Activated CD8-positive, alpha-beta T cell treated with anti-CD3 and anti-CD28 coated beads for 36 hours (primary cell): Measurements from ENCODE around the gene IP6K2. TPM values are rescaled to one million over a fixed set of nuclear protein-coding genes. Genes with fewer than 3 reads are reported as not detected.

Experiments
- ATAC-seq: fragments of 200-7000 bp; cut with Tn5 transposase; one replicate; pipeline ENCODE4 v1.10.0; 2021; ENCODE audit warnings: mild to moderate bottlenecking, moderate library complexity
- CTCF ChIA-PET: fragments of 350-600 bp; sonication (Branson Sonifier 250); formaldehyde crosslinking; loops from one replicate; lab custom pipeline; 2021; ENCODE audit warnings: antibody characterized with exemption; lab: Charles Lee
- POLR2A ChIA-PET: fragments of 350-600 bp; sonication (Branson Sonifier 250); formaldehyde crosslinking; loops from one replicate; lab custom pipeline; 2021; ENCODE audit warnings: antibody characterized with exemption; lab: Charles Lee
- DNase-seq: peaks from one replicate; pipeline ENCODE4 v3.0.0-alpha.2; 2020
- H3K27ac Mint-ChIP-seq: one replicate; pipeline ENCODE4 v1.8.0; 2021; ENCODE audit warnings: mild to moderate bottlenecking, mixed read lengths
- H3K27me3 Mint-ChIP-seq: one replicate; pipeline ENCODE4 v1.8.0; 2021; ENCODE audit warnings: mixed read lengths
- H3K36me3 Mint-ChIP-seq: one replicate; pipeline ENCODE4 v1.8.0; 2021; ENCODE audit warnings: low read depth, mixed read lengths
- H3K4me1 Mint-ChIP-seq: one replicate; pipeline ENCODE4 v1.8.0; 2021; ENCODE audit warnings: low read depth, mixed read lengths
- H3K4me3 Mint-ChIP-seq: one replicate; pipeline ENCODE4 v1.8.0; 2021; ENCODE audit warnings: mild to moderate bottlenecking, moderate library complexity, mixed read lengths
- H3K9me3 Mint-ChIP-seq: one replicate; pipeline ENCODE4 v1.8.0; 2021; ENCODE audit warnings: mixed read lengths
- intact Hi-C: fragments of 100-400 bp; cut with micrococcal nuclease; formaldehyde crosslinking; loops from one replicate; pipeline ENCODE4 v1.10.0; 2022
- total RNA-seq, 2 experiments: library from RNA; stranded (reverse); gene quantifications; one replicate each; pipeline ENCODE4 v1.2.3, GENCODE V29; 2021
- TF ChIP-seq, protein P1 (sequence below): fragments of 200-600 bp; IDR thresholded peaks from one replicate; pipeline ENCODE4 v1.8.0; 2022; ENCODE audit warnings: antibody characterized with exemption, mild to moderate bottlenecking

The IP6K2 gene
- total RNA-seq, 2 experiments from 2014 or later = 47.7 to 48.0 TPM

DNA sequence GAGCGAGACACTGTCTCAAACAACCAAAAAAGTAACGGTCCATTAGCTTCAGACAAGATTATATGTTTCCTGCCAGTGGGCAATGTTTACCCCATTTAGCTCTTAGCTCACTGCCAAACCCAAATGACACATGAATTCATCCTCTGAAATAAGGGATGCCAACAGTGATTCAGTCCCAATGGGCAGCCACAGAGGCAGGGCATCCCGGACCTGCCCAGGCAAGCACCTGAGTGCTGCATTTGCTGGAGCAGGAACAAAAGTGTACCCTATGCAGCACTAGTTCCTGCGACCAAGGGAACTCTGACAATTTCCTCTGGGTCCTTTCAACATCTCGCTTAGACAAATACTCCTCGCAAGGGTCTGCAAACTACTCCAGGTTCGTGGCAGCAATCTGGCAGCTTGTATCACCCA is 8.0 kb downstream of the IP6K2 start:
- intact Hi-C loops = no loop called here
- peaks cover 34% of the 10 kb centered on the region for H3K36me3 Mint-ChIP-seq
- H3K27me3 Mint-ChIP-seq = no peaks in the 10 kb centered on the region
- no peaks in the 10 kb centered on the region for H3K9me3 Mint-ChIP-seq
- ATAC-seq = no peak
- POLR2A ChIA-PET = interaction anchor here (1.4 to 3.7 kb wide), 2 partner anchors 8 to 33 kb away, joined by 6 to 19 read pairs; partner anchors contain the start of gene IP6K2
- CTCF ChIA-PET = interaction anchor here (1.0 to 5.2 kb wide), 4 partner anchors 13 to 28 kb away, joined by 3 to 20 read pairs (median 4); partner anchors contain the start of gene NCKIPSD
- H3K4me3 Mint-ChIP-seq = no peak overlapping the region
- no peak for DNase-seq
- H3K4me1 Mint-ChIP-seq = peaks cover 57% of the 10 kb centered on the region
- H3K27ac Mint-ChIP-seq = peak overlapping the region; percentile 79
- TF ChIP-seq, protein P1, sequence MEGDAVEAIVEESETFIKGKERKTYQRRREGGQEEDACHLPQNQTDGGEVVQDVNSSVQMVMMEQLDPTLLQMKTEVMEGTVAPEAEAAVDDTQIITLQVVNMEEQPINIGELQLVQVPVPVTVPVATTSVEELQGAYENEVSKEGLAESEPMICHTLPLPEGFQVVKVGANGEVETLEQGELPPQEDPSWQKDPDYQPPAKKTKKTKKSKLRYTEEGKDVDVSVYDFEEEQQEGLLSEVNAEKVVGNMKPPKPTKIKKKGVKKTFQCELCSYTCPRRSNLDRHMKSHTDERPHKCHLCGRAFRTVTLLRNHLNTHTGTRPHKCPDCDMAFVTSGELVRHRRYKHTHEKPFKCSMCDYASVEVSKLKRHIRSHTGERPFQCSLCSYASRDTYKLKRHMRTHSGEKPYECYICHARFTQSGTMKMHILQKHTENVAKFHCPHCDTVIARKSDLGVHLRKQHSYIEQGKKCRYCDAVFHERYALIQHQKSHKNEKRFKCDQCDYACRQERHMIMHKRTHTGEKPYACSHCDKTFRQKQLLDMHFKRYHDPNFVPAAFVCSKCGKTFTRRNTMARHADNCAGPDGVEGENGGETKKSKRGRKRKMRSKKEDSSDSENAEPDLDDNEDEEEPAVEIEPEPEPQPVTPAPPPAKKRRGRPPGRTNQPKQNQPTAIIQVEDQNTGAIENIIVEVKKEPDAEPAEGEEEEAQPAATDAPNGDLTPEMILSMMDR = no peak

DNA sequence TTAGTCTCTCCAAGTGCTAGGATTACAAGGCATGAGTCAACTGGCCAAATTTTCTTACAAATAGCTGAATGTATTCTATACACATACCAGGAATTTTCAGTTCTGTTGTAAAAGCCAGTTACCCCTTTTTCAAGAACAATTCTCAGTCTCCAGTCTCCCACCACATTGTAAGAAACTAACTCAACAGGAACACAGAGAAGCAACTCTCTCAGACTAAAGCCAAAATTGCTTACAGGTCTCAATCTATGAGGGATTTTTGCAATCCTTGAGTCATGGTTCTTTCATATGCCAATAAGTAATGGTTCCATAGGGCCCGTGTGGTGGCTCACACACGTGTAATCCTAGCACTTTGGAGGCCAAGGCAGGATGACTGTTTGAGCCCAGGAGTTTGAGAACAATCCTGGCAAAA is 8.5 kb downstream of the IP6K2 start:
- ChIA-PET CTCF (interaction anchor here (0.9 to 5.2 kb wide), 5 partner anchors 9 to 31 kb away, joined by 3 to 20 read pairs (median 3); partner anchors contain the start of gene NCKIPSD), POLR2A (interaction anchor here (1.3 to 3.7 kb wide), 2 partner anchors 9 to 10 kb away, joined by 5 to 19 read pairs; partner anchors contain the start of gene IP6K2)
- H3K27ac Mint-ChIP-seq = peak overlapping the region; percentile 79
- H3K9me3 Mint-ChIP-seq = no peaks in the 10 kb centered on the region
- no peak overlapping the region for H3K4me3 Mint-ChIP-seq
- intact Hi-C loops = no loop called here
- TF ChIP-seq, protein P1 = no peak
- H3K36me3 Mint-ChIP-seq = peaks cover 34% of the 10 kb centered on the region
- DNase-seq (no peak), ATAC-seq (peak; percentile 41)
- H3K27me3 Mint-ChIP-seq = no peaks in the 10 kb centered on the region
- peaks cover 59% of the 10 kb centered on the region for H3K4me1 Mint-ChIP-seq

DNA sequence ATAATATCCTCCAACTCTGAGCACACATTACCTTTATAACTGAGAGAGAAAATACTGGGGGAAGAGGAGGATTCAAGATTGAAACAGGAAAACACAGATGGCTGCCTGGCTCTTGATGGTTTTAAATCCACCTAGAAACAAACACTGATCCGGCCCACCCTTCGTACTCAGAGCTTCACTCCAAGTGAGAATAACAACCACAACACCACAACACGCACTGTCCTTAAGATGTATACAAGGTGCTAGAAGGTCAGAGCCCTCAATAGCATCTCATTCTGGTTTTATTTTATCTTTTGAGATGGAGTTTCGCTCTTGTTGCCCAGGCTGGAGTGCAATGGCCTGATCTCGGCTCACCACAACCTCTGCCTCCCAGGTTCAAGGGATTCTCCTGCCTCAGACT is 9.9 kb downstream of the IP6K2 start:
- Mint-ChIP-seq H3K27ac (peak overlapping the region; percentile 68), H3K27me3 (no peaks in the 10 kb centered on the region), H3K4me1 (peaks cover 62% of the 10 kb centered on the region), H3K9me3 (no peaks in the 10 kb centered on the region), H3K4me3 (no peak overlapping the region), H3K36me3 (peaks cover 38% of the 10 kb centered on the region)
- TF ChIP-seq, protein P1 = no peak
- DNase-seq (no peak), ATAC-seq (peak; percentile 63)
- intact Hi-C loops = no loop called here
- ChIA-PET CTCF (interaction anchor here (0.9 to 5.2 kb wide), 3 partner anchors 21 to 245 kb away, joined by 3 to 20 read pairs (median 3); partner anchors contain the start of gene NCKIPSD), POLR2A (interaction anchor here (0.6 to 3.7 kb wide), 4 partner anchors 9 to 466 kb away, joined by 3 to 19 read pairs (median 4); partner anchors contain the start of gene IP6K2)

DNA sequence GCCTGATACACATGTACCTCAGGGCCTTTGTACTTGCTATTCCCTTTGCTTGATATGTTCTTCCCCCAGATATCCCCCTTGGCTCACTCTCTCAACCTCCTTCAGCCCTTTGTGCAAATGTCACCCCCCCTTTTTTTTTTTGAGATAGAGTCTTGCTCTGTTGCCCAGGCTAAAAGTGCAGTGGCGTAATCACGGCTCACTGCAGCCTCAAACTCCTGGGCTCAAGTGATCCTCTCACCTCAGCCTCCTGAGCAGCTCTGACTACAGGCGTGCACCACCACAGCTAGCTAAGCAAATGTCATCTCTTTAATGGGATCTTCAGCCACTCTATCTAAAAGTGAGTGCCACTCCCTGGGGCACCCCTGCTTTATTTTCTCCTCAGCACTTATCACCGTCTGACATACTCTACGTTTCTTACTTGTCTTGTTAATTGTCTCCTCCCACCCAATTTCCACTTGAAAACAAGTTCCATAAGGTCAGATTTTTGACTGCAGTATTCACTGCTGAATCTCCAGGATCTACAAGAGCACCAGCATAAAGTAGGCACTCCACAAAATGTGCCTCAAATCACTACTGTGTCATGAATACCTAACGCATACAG is 14.6 kb downstream of the IP6K2 start:
- Mint-ChIP-seq H3K27ac (peak overlapping the region; percentile 44), H3K27me3 (no peaks in the 10 kb centered on the region), H3K4me3 (no peak overlapping the region), H3K4me1 (peaks cover 46% of the 10 kb centered on the region), H3K36me3 (peaks cover 31% of the 10 kb centered on the region), H3K9me3 (no peaks in the 10 kb centered on the region)
- intact Hi-C loops = no loop called here
- TF ChIP-seq, protein P1 = no peak
- ChIA-PET CTCF (no interaction called here), POLR2A (interaction anchor here (1.4 kb wide), 1 partner anchor 8 kb away, joined by 4 read pairs; no protein-coding TSS in a partner anchor)
- DNase-seq = no peak
- no peak for ATAC-seq
